ENCODE results near the gene ATG2A.

GRCh38 chr11:64858467-64859263 lies 58.3 kb downstream of the ATG2A start:
- TF ChIP-seq CTCF (IDR thresholded peaks at IDR 0.05) (no peak), EP300 (IDR thresholded peaks at IDR 0.05) (no peak), POLR2A (IDR thresholded peaks at IDR 0.05) (no peak)
